PFSK-1 (cell line): ENCODE data around the gene KDM4C.

ENCODE experiments used
- FOXP2 ChIP-seq: optimal IDR thresholded peaks from 2 replicates; pipeline ENCODE3; 2011; ENCODE audit warnings: borderline replicate concordance, control low read depth, inconsistent platforms; ENCODE audit not compliant: insufficient read depth; ENCODE audit errors: extremely low read length, extremely low read depth
- TAF1 ChIP-seq: IDR thresholded peaks from 2 replicates; pipeline ENCODE4 v1.6.1; 2012; ENCODE audit warnings: low read length, control low read depth, borderline replicate concordance; ENCODE audit not compliant: insufficient read depth

- TF ChIP-seq TAF1 (no peak), FOXP2 (no peak)
These were observed 188.9 kb downstream of the KDM4C start for GRCh38 chr9:6946583-6947166.
